Measurements from ENCODE around the gene ZNF813. TPM values are rescaled to one million over a fixed set of nuclear protein-coding genes. Genes with fewer than 3 reads are reported as not detected.

The ZNF813 gene
- total RNA-seq, 1 donor from 2014 or later, result 4.3 TPM

GRCh38 chr19:53519446-53519845, 51.9 kb downstream of the ZNF813 start:
- H3K9me3 Mint-ChIP-seq, result peaks cover 23% of the 10 kb centered on the region
- DNase-seq, result no peak
- intact Hi-C loops (cut with micrococcal nuclease), result no loop called here
- H3K27ac Mint-ChIP-seq, result no peak overlapping the region
- no peaks in the 10 kb centered on the region for H3K27me3 Mint-ChIP-seq
- H3K36me3 Mint-ChIP-seq (ENCODE audit: low read depth), result peaks cover 25% of the 10 kb centered on the region
- H3K4me3 Mint-ChIP-seq, result no peak overlapping the region
- H3K4me1 Mint-ChIP-seq, result peaks cover 14% of the 10 kb centered on the region

- H3K9me3 Mint-ChIP-seq, result peaks cover 21% of the 10 kb centered on the region
- H3K4me3 Mint-ChIP-seq, result peak overlapping the region; percentile 100
- intact Hi-C loops (cut with micrococcal nuclease), result loop anchor here (1.0 to 5.0 kb wide), 7 partner anchors 34 to 993 kb away; partner anchors contain the start of genes NDUFA3, ZNF160, ZNF761 and ZNF765
- peaks cover 14% of the 10 kb centered on the region for H3K4me1 Mint-ChIP-seq
- peak overlapping the region; percentile 94 for H3K27ac Mint-ChIP-seq
- H3K36me3 Mint-ChIP-seq (ENCODE audit: low read depth), result peaks cover 29% of the 10 kb centered on the region
- H3K27me3 Mint-ChIP-seq, result no peaks in the 10 kb centered on the region
- DNase-seq, result no peak
These were observed 52.6 kb downstream of the ZNF813 start for GRCh38 chr19:53520163-53520546.

GRCh38 chr19:53520547-53521372, 53.2 kb downstream of the ZNF813 start:
- Mint-ChIP-seq H3K27me3 (no peaks in the 10 kb centered on the region), H3K4me3 (peak overlapping the region; percentile 100), H3K4me1 (peaks cover 14% of the 10 kb centered on the region), H3K9me3 (peaks cover 26% of the 10 kb centered on the region), H3K27ac (peak overlapping the region; percentile 94), H3K36me3 (ENCODE audit: low read depth) (peaks cover 35% of the 10 kb centered on the region)
- intact Hi-C loops (cut with micrococcal nuclease), result loop anchor here (1.0 to 5.0 kb wide), 8 partner anchors 17 to 993 kb away; partner anchors contain the start of genes NDUFA3, ZNF160, ZNF761 and ZNF765
- DNase-seq, result peak; percentile 95

- Mint-ChIP-seq H3K4me3 (peak overlapping the region; percentile 100), H3K27ac (peak overlapping the region; percentile 94), H3K27me3 (no peaks in the 10 kb centered on the region), H3K4me1 (peaks cover 14% of the 10 kb centered on the region), H3K36me3 (ENCODE audit: low read depth) (peaks cover 41% of the 10 kb centered on the region), H3K9me3 (peaks cover 31% of the 10 kb centered on the region)
- intact Hi-C loops (cut with micrococcal nuclease), result loop anchor here (1.0 to 5.0 kb wide), 5 partner anchors 16 to 994 kb away; partner anchors contain the start of genes ZNF160, ZNF761 and ZNF808
- peak; percentile 56 for DNase-seq
These were observed 54.1 kb downstream of the ZNF813 start for GRCh38 chr19:53521373-53522202.

- intact Hi-C loops (cut with micrococcal nuclease), result no loop called here
- Mint-ChIP-seq H3K27me3 (no peaks in the 10 kb centered on the region), H3K36me3 (ENCODE audit: low read depth) (peaks cover 57% of the 10 kb centered on the region), H3K4me3 (no peak overlapping the region), H3K4me1 (peaks cover 13% of the 10 kb centered on the region), H3K9me3 (peaks cover 33% of the 10 kb centered on the region), H3K27ac (no peak overlapping the region)
- DNase-seq, result no peak
These were observed 58.4 kb downstream of the ZNF813 start for GRCh38 chr19:53525922-53526321.

GRCh38 chr19:53530622-53531021, 63.1 kb downstream of the ZNF813 start:
- Mint-ChIP-seq H3K4me1 (no peaks in the 10 kb centered on the region), H3K36me3 (ENCODE audit: low read depth) (peaks cover 27% of the 10 kb centered on the region), H3K27ac (no peak overlapping the region), H3K4me3 (no peak overlapping the region), H3K27me3 (no peaks in the 10 kb centered on the region), H3K9me3 (peaks cover 26% of the 10 kb centered on the region)
- intact Hi-C loops (cut with micrococcal nuclease), result no loop called here
- DNase-seq, result no peak

GRCh38 chr19:53531457-53531856, 63.9 kb downstream of the ZNF813 start:
- Mint-ChIP-seq H3K27ac (no peak overlapping the region), H3K27me3 (no peaks in the 10 kb centered on the region), H3K4me3 (no peak overlapping the region), H3K4me1 (no peaks in the 10 kb centered on the region), H3K9me3 (peaks cover 19% of the 10 kb centered on the region), H3K36me3 (ENCODE audit: low read depth) (peaks cover 23% of the 10 kb centered on the region)
- DNase-seq, result no peak
- intact Hi-C loops (cut with micrococcal nuclease), result no loop called here

GRCh38 chr19:53532362-53532761, 64.8 kb downstream of the ZNF813 start:
- H3K4me1 Mint-ChIP-seq, result no peaks in the 10 kb centered on the region
- DNase-seq, result no peak
- peaks cover 16% of the 10 kb centered on the region for H3K9me3 Mint-ChIP-seq
- no peak overlapping the region for H3K27ac Mint-ChIP-seq
- intact Hi-C loops (cut with micrococcal nuclease), result no loop called here
- no peaks in the 10 kb centered on the region for H3K27me3 Mint-ChIP-seq
- peaks cover 21% of the 10 kb centered on the region for H3K36me3 Mint-ChIP-seq (ENCODE audit: low read depth)
- no peak overlapping the region for H3K4me3 Mint-ChIP-seq

GRCh38 chr19:53536225-53536548, 68.7 kb downstream of the ZNF813 start:
- Mint-ChIP-seq H3K4me3 (peak overlapping the region; percentile 39), H3K27me3 (peaks cover 2% of the 10 kb centered on the region), H3K4me1 (peaks cover 10% of the 10 kb centered on the region), H3K27ac (no peak overlapping the region), H3K9me3 (peaks cover 13% of the 10 kb centered on the region), H3K36me3 (ENCODE audit: low read depth) (peaks cover 32% of the 10 kb centered on the region)
- no peak for DNase-seq
- intact Hi-C loops (cut with micrococcal nuclease), result loop anchor here (5.0 kb wide), 1 partner anchor 331 kb away; the partner anchor contains the start of gene MYADM

GRCh38 chr19:53537121-53537520, 69.6 kb downstream of the ZNF813 start:
- peaks cover 13% of the 10 kb centered on the region for H3K4me1 Mint-ChIP-seq
- peak overlapping the region; percentile 97 for H3K4me3 Mint-ChIP-seq
- H3K27ac Mint-ChIP-seq, result peak overlapping the region; percentile 99
- intact Hi-C loops (cut with micrococcal nuclease), result loop anchor here (1.0 to 5.0 kb wide), 2 partner anchors 16 to 330 kb away; partner anchors contain the start of gene MYADM
- H3K27me3 Mint-ChIP-seq, result peaks cover 2% of the 10 kb centered on the region
- peaks cover 11% of the 10 kb centered on the region for H3K9me3 Mint-ChIP-seq
- no peak for DNase-seq
- H3K36me3 Mint-ChIP-seq (ENCODE audit: low read depth), result peaks cover 39% of the 10 kb centered on the region

- peak; percentile 96 for DNase-seq
- Mint-ChIP-seq H3K9me3 (peaks cover 5% of the 10 kb centered on the region), H3K27me3 (peaks cover 2% of the 10 kb centered on the region), H3K27ac (peak within 1 kb of the TSS; percentile 99), H3K4me3 (peak within 1 kb of the TSS; percentile 97), H3K36me3 (ENCODE audit: low read depth) (peaks cover 44% of the 10 kb centered on the region), H3K4me1 (peaks cover 13% of the 10 kb centered on the region)
- intact Hi-C loops (cut with micrococcal nuclease), result loop anchor here (1.0 to 5.0 kb wide), 3 partner anchors 16 to 330 kb away; partner anchors contain the start of gene MYADM
These were observed 70.2 kb downstream of the ZNF813 start, which contains the start of gene ZNF331 for GRCh38 chr19:53537521-53538377. ZNF331 (plus strand) TSS chr19:53538145; CDS start chr19:53569377, 31,232 bp downstream.

GRCh38 chr19:53538378-53539109, 71.0 kb downstream of the ZNF813 start:
- Mint-ChIP-seq H3K36me3 (ENCODE audit: low read depth) (peaks cover 45% of the 10 kb centered on the region), H3K9me3 (peaks cover 4% of the 10 kb centered on the region), H3K27me3 (peaks cover 2% of the 10 kb centered on the region), H3K4me3 (peak overlapping the region; percentile 97), H3K4me1 (peaks cover 13% of the 10 kb centered on the region), H3K27ac (peak overlapping the region; percentile 99)
- no peak for DNase-seq
- intact Hi-C loops (cut with micrococcal nuclease), result loop anchor here (1.0 to 5.0 kb wide), 2 partner anchors 16 to 329 kb away; partner anchors contain the start of gene MYADM

Data from activated CD4-positive, alpha-beta T cell treated with anti-CD3 and anti-CD28 coated beads, Interleukin-2, amount 10 ng/mL, durations not matched to agents 24 days and 14 days (primary cell).